ENCODE results near the gene ZCCHC10. TPM values are rescaled to one million over a fixed set of nuclear protein-coding genes. Genes with fewer than 3 reads are reported as not detected.
A peak's percentile ranks its signal among the peaks of the same experiment; 100 is the strongest.

The ZCCHC10 gene
- total and polyA plus RNA-seq, 9 of the 15 experiments (the other 6 are each of a cell fraction or from before 2014, with no cell fraction given) = 11.9 to 146 (median 51.8) TPM

DNA sequence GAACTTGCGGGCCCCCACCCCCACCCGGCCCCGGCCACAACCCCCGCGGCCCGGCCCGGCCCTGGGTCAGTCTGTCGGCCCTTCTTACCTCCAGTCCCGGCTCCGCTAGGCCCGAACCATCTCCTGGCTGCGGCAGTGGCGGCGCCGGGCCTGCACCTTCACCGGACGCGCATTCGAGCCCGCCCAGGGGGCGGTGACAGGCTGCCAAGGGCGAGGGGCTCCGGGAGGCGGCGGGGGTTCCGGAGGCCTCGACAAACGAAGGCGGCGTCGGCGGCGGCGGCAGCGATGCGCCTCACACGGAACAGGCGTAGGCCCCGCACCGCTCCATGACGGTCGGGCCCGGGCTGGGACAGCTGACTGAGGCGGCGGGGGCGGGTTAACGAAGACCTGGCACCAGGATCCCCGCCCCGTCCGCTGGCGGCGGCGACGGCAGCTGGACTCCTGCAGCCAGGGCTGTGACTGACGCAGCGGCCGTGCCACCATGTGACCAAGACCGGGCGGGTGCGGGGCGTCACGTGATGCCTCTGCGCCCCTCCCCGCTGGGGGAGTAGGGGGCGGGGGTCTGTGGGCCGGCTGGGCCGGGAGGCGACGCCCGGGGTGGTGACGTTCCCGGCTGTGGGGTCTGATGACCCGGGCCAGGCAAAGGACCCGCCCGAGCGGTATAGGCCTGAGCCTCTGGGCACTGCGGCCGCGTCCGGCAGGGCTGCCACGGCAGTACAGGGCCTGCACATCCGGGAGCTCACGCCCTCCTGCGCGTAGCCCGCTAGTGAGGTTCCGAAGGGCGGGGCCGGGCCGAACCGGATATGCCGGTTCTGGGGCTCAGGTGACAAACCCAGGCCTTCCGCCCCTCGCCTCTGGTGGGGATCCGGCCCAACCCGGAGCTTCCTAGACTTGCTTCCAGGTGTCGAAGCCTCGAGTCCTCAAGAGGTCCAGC lies 62.9 kb downstream of the ZCCHC10 start, which contains the start of gene AFF4 (continued):
- TF ChIP-seq CEBPB (tag; IDR thresholded peaks at IDR 0.05) (no peak), HMG20B (CRISPR knock-in tag; IDR thresholded peaks at IDR 0.05) (no peak), HNRNPH1 (optimal IDR thresholded peaks at IDR 0.05; ENCODE audit: low read depth, low read length) (no peak), MAFF (IDR thresholded peaks at IDR 0.05; ENCODE audit: low read length) (no peak), CBFB (CRISPR knock-in tag; IDR thresholded peaks at IDR 0.05) (no peak; the same call in 1 of the 2 replicates), ZNF79 (CRISPR knock-in tag; IDR thresholded peaks at IDR 0.05; ENCODE audit: low read depth) (0 out of 2 replicates have a peak, but pooled peaks have one; percentile 30), ETV5 (CRISPR knock-in tag; IDR thresholded peaks at IDR 0.05; ENCODE audit: low read depth) (peak; percentile 54; the same call in 1 of the 2 replicates), ZNF561 (CRISPR knock-in tag; conservative IDR thresholded peaks at IDR 0.05) (0 out of 2 replicates have a peak, but pooled peaks have one; percentile 28), STAT5B (CRISPR knock-in tag; IDR thresholded peaks at IDR 0.05) (no peak), SIX5 (IDR thresholded peaks at IDR 0.05; ENCODE audit: borderline replicate concordance in 1 of 2, insufficient read depth in 1 of 2, low read depth in 1 of 2, low read length in 2 of 2) (no peak), EP400 (IDR thresholded peaks at IDR 0.05) (peak; percentile 82), EP300 (IDR thresholded peaks at IDR 0.05; ENCODE audit: low read length) (peak; percentile 28; the same call in 1 of the 2 replicates), CREBBP (IDR thresholded peaks at IDR 0.05; ENCODE audit: low read depth, low read length) (no peak), ZNF384 (IDR thresholded peaks at IDR 0.05; ENCODE audit: low read depth, low read length) (peak; percentile 55; the same call in 1 of the 2 replicates), CEBPG (CRISPR knock-in tag; IDR thresholded peaks at IDR 0.05) (no peak), CEBPG (tag; conservative IDR thresholded peaks at IDR 0.05 in 1 of 2, IDR thresholded peaks at IDR 0.05 in 1 of 2) (no peak), ZNF696 (CRISPR knock-in tag; conservative IDR thresholded peaks at IDR 0.05) (no peak), NCOR1 (IDR thresholded peaks at IDR 0.05) (peak; percentile 34; the same call in 1 of the 2 replicates), TAF15 (IDR thresholded peaks at IDR 0.05; ENCODE audit: low read depth, low read length) (no peak), ZZZ3 (IDR thresholded peaks at IDR 0.05) (peak; percentile 89), KAT7 (CRISPR knock-in tag; IDR thresholded peaks at IDR 0.05; ENCODE audit: borderline replicate concordance) (peak; percentile 3; the same call in 1 of the 2 replicates), CBX8 (IDR thresholded peaks at IDR 0.05; ENCODE audit: borderline replicate concordance, extremely low read depth, low read depth, low read length, poor library complexity, severe bottlenecking) (no peak)
- TF ChIP-seq, protein P1, sequence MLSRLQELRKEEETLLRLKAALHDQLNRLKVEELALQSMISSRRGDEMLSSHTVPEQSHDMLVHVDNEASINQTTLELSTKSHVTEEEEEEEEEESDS (CRISPR knock-in tag; IDR thresholded peaks at IDR 0.05) = no peak
- TF ChIP-seq, protein P2, sequence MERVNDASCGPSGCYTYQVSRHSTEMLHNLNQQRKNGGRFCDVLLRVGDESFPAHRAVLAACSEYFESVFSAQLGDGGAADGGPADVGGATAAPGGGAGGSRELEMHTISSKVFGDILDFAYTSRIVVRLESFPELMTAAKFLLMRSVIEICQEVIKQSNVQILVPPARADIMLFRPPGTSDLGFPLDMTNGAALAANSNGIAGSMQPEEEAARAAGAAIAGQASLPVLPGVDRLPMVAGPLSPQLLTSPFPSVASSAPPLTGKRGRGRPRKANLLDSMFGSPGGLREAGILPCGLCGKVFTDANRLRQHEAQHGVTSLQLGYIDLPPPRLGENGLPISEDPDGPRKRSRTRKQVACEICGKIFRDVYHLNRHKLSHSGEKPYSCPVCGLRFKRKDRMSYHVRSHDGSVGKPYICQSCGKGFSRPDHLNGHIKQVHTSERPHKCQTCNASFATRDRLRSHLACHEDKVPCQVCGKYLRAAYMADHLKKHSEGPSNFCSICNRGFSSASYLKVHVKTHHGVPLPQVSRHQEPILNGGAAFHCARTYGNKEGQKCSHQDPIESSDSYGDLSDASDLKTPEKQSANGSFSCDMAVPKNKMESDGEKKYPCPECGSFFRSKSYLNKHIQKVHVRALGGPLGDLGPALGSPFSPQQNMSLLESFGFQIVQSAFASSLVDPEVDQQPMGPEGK (CRISPR knock-in tag; IDR thresholded peaks at IDR 0.05; ENCODE audit: borderline replicate concordance) = no peak
